Mesangial cell (primary cell): ENCODE results near the gene SRGAP1. TPM values are rescaled to one million over a fixed set of nuclear protein-coding genes. Genes with fewer than 3 reads are reported as not detected.

Experiments
- total RNA-seq: library from RNA; depleted of rRNA; stranded (reverse); fragments of >200 nt; gene quantifications from 2 replicates; pipeline ENCODE4 v1.2.3, GENCODE V29; 2015

The SRGAP1 gene
- total RNA-seq, result 16.8 and 27.8 TPM in 2 replicates

GRCh38 chr12:63844391-63845341 lies at the start of gene SRGAP1:
TSS of gene SRGAP1 (plus strand) at chr12:63844700. CDS start at chr12:63844817, 117 bp downstream.

Other genes starting within 250 kb of the SRGAP1 start
- gene DPY19L2, start 176.2 kb upstream of the SRGAP1 start, total RNA-seq, result 3.3 and 4.7 TPM in 2 replicates
- gene RXYLT1, start 64.8 kb upstream of the SRGAP1 start, total RNA-seq, result 9.9 and 17.8 TPM in 2 replicates